Astrocyte (in vitro differentiated cells and primary cell): ENCODE results near the gene PCLO. TPM values are rescaled to one million over a fixed set of nuclear protein-coding genes. Genes with fewer than 3 reads are reported as not detected.

ENCODE experiments used
- DNase-seq: peaks from one replicate; pipeline ENCODE4 v3.0.0-alpha.2; 2010; ENCODE audit warnings: low read depth
- FAIRE-seq: peaks from 2 replicates; lab custom pipeline; 2011; peaks lifted over from hg19 to GRCh38; lab: Jason Lieb, UNC
- H2AFZ ChIP-seq: 2 replicates; pipeline ENCODE4 v1.6.0; 2012; ENCODE audit warnings: low read depth, low read length, inconsistent platforms
- H3K27ac ChIP-seq: 2 replicates; pipeline ENCODE4 v1.5.1; 2011; ENCODE audit warnings: low read depth, low read length, inconsistent platforms
- H3K27me3 ChIP-seq: 2 replicates; pipeline ENCODE4 v1.6.0; 2011; ENCODE audit warnings: low read length, inconsistent platforms; ENCODE audit not compliant: insufficient read depth
- H3K36me3 ChIP-seq: 2 replicates; pipeline ENCODE4 v1.5.1; 2011; ENCODE audit warnings: low read length, inconsistent platforms; ENCODE audit not compliant: insufficient read depth
- H3K4me1 ChIP-seq: 2 replicates; pipeline ENCODE4 v1.5.1; 2011; ENCODE audit warnings: low read length, inconsistent platforms; ENCODE audit not compliant: insufficient read depth
- H3K4me2 ChIP-seq: 2 replicates; pipeline ENCODE4 v1.6.0; 2012; ENCODE audit warnings: low read length, inconsistent platforms
- H3K4me3 ChIP-seq: 2 replicates; pipeline ENCODE4 v1.5.1; 2011; ENCODE audit warnings: low read depth, mild to moderate bottlenecking, low read length, inconsistent platforms; ENCODE audit not compliant: insufficient read depth
- H3K79me2 ChIP-seq: 2 replicates; pipeline ENCODE4 v1.6.0; 2012; ENCODE audit warnings: mild to moderate bottlenecking, low read length, inconsistent platforms; ENCODE audit not compliant: insufficient read depth
- H3K9ac ChIP-seq: 2 replicates; pipeline ENCODE4 v1.6.0; 2012; ENCODE audit warnings: mild to moderate bottlenecking, low read length, inconsistent platforms
- H3K9me3 ChIP-seq: 2 replicates; pipeline ENCODE4 v1.5.1; 2012; ENCODE audit warnings: low read depth, mild to moderate bottlenecking, low read length, inconsistent platforms; ENCODE audit not compliant: insufficient read depth
- H4K20me1 ChIP-seq: 2 replicates; pipeline ENCODE4 v1.6.0; 2012; ENCODE audit warnings: low read length, inconsistent platforms; ENCODE audit not compliant: insufficient read depth
- H3K27ac Mint-ChIP-seq: one replicate; pipeline ENCODE4 v1.8.0; 2021; ENCODE audit warnings: mild to moderate bottlenecking, mixed read lengths; ENCODE audit not compliant: unreplicated experiment
- H3K27me3 Mint-ChIP-seq: one replicate; pipeline ENCODE4 v1.8.0; 2021; ENCODE audit warnings: low read depth, mixed read lengths; ENCODE audit not compliant: unreplicated experiment
- H3K36me3 Mint-ChIP-seq: one replicate; pipeline ENCODE4 v1.8.0; 2021; ENCODE audit warnings: low read depth, mixed read lengths; ENCODE audit not compliant: unreplicated experiment
- H3K4me1 Mint-ChIP-seq: one replicate; pipeline ENCODE4 v1.8.0; 2021; ENCODE audit warnings: low read depth, mixed read lengths; ENCODE audit not compliant: unreplicated experiment
- H3K4me3 Mint-ChIP-seq: one replicate; pipeline ENCODE4 v1.8.0; 2021; ENCODE audit warnings: mild to moderate bottlenecking, moderate library complexity, mixed read lengths; ENCODE audit not compliant: unreplicated experiment
- H3K9me3 Mint-ChIP-seq: one replicate; pipeline ENCODE4 v1.8.0; 2021; ENCODE audit warnings: mild to moderate bottlenecking, mixed read lengths; ENCODE audit not compliant: unreplicated experiment
- CTCF ChIP-seq: IDR thresholded peaks from 2 replicates; pipeline ENCODE4 v1.5.1; 2011; ENCODE audit warnings: low read depth, mild to moderate bottlenecking, inconsistent platforms, low read length, moderate library complexity; ENCODE audit not compliant: insufficient read depth
- EZH2 ChIP-seq: IDR thresholded peaks from 2 replicates; pipeline ENCODE4 v1.6.1; 2012; ENCODE audit warnings: mild to moderate bottlenecking, low read length, inconsistent platforms; ENCODE audit not compliant: insufficient read depth
- total RNA-seq: library from RNA; stranded (reverse); gene quantifications from 2 replicates; pipeline ENCODE4 v1.2.1, GENCODE V29; 2021

PCLO gene
- total RNA-seq, 1 donor from 2014 or later: 3.0 TPM

GRCh38 chr7:83020161-83020560, 142.5 kb downstream of the PCLO start:
- Histone ChIP-seq H3K9ac (no peak overlapping the region), H3K4me1 (no peaks in the 10 kb centered on the region), H3K9me3 (no peaks in the 10 kb centered on the region), H3K79me2 (no peaks in the 10 kb centered on the region), H2AFZ (no peak overlapping the region), H3K36me3 (no peaks in the 10 kb centered on the region), H4K20me1 (no peaks in the 10 kb centered on the region), H3K4me2 (no peak overlapping the region), H3K4me3 (no peak overlapping the region), H3K27me3 (no peaks in the 10 kb centered on the region), H3K27ac (no peak overlapping the region)
- peaks cover 2% of the 10 kb centered on the region for H3K9me3 Mint-ChIP-seq
- no peaks in the 10 kb centered on the region for H3K36me3 Mint-ChIP-seq
- DNase-seq (no peak), FAIRE-seq (no peak)
- H3K27ac Mint-ChIP-seq: no peak overlapping the region
- no peak overlapping the region for H3K4me3 Mint-ChIP-seq
- H3K27me3 Mint-ChIP-seq: no peaks in the 10 kb centered on the region
- H3K4me1 Mint-ChIP-seq: peaks cover 7% of the 10 kb centered on the region
- TF ChIP-seq EZH2: no peak
- TF ChIP-seq CTCF: no peak

DNA sequence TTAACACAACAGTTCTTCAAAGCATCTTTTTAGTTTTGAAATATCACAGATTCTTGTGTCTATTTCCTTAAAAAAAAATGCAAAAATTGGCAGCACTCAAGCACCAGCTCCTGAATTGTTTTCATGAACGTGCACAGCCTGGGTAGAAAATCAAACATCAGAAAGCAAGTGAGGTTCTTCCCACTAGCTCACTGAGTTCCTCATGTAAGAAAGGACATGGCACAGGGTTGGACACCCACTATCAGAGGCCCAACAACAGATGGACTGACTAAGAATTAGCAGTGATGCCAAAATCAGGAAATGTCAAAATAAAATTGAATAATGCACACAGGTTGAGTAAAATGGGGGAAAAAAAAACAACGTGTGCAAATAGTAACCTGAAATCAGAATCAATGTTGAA, 146.8 kb downstream of the PCLO start:
- no peaks in the 10 kb centered on the region for H4K20me1 ChIP-seq
- no peak overlapping the region for H3K4me2 ChIP-seq
- H3K79me2 ChIP-seq: no peaks in the 10 kb centered on the region
- no peak overlapping the region for H3K27ac ChIP-seq
- no peak for TF ChIP-seq CTCF
- TF ChIP-seq EZH2: no peak
- no peaks in the 10 kb centered on the region for H3K27me3 ChIP-seq
- no peak overlapping the region for H2AFZ ChIP-seq
- no peaks in the 10 kb centered on the region for H3K36me3 ChIP-seq
- H3K4me1 ChIP-seq: no peaks in the 10 kb centered on the region
- H3K36me3 Mint-ChIP-seq: no peaks in the 10 kb centered on the region
- no peak overlapping the region for H3K4me3 Mint-ChIP-seq
- FAIRE-seq: no peak
- peaks cover 4% of the 10 kb centered on the region for H3K4me1 Mint-ChIP-seq
- no peak overlapping the region for H3K9ac ChIP-seq
- H3K27ac Mint-ChIP-seq: no peak overlapping the region
- H3K9me3 Mint-ChIP-seq: no peaks in the 10 kb centered on the region
- H3K9me3 ChIP-seq: no peaks in the 10 kb centered on the region
- DNase-seq: no peak
- no peak overlapping the region for H3K4me3 ChIP-seq
- H3K27me3 Mint-ChIP-seq: no peaks in the 10 kb centered on the region

DNA sequence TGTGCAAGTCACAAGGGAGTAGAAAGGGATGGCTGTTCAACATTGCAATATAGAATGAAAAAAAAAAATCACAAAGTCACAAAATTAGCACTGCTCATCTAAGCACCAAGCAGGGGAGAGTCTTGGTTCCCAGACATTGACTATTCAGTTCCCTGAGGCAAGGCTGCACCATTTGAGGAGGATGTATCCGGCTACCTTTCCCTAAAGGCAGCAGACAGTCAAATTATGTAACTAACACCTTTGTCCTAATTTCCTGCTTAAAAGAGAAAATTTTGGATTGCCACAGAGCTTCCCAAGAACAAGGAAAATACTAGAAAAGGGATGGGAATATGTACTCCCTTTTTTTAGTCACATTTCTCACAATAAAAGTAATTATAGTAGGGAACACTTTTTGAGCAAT, 148.1 kb downstream of the PCLO start:
- Histone ChIP-seq H3K9ac (no peak overlapping the region), H3K9me3 (no peaks in the 10 kb centered on the region), H3K36me3 (no peaks in the 10 kb centered on the region), H3K27ac (no peak overlapping the region), H3K79me2 (no peaks in the 10 kb centered on the region), H2AFZ (no peak overlapping the region), H4K20me1 (no peaks in the 10 kb centered on the region), H3K4me2 (no peak overlapping the region), H3K4me3 (no peak overlapping the region), H3K4me1 (no peaks in the 10 kb centered on the region), H3K27me3 (no peaks in the 10 kb centered on the region)
- no peak for DNase-seq
- H3K4me1 Mint-ChIP-seq: peaks cover 3% of the 10 kb centered on the region
- FAIRE-seq: no peak
- H3K4me3 Mint-ChIP-seq: no peak overlapping the region
- no peak overlapping the region for H3K27ac Mint-ChIP-seq
- no peaks in the 10 kb centered on the region for H3K36me3 Mint-ChIP-seq
- no peaks in the 10 kb centered on the region for H3K27me3 Mint-ChIP-seq
- TF ChIP-seq CTCF (no peak), EZH2 (no peak)
- H3K9me3 Mint-ChIP-seq: no peaks in the 10 kb centered on the region
